HG03045 (cell line): ENCODE results near the gene IGF1R.

Experiments
- ATAC-seq: cut with Tn5 transposase; IDR thresholded peaks from one replicate; pipeline ENCODE4 v1.9.1; 2021; ENCODE audit warnings: mild to moderate bottlenecking, moderate library complexity; ENCODE audit not compliant: unreplicated experiment

IGF1R gene

DNA sequence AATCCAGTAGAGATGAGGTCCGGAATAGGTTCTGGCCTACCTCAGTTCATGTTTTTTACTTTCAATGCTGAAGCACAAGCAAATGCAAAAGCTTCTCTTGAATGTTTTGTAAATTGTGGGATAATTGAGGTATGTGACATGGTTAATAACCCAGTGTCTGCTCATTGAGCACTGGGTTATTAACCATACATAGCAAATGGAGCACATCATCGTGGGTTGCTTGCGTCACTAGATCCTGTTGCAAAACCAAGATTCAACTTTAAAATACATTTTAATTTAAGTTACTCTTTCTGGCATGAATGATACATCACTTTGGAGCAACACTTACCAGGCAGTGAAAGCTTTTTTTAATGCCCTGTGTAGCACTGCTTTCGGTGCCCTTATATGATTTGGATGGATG, 165.6 kb downstream of the IGF1R start:
- ATAC-seq: no peak

DNA sequence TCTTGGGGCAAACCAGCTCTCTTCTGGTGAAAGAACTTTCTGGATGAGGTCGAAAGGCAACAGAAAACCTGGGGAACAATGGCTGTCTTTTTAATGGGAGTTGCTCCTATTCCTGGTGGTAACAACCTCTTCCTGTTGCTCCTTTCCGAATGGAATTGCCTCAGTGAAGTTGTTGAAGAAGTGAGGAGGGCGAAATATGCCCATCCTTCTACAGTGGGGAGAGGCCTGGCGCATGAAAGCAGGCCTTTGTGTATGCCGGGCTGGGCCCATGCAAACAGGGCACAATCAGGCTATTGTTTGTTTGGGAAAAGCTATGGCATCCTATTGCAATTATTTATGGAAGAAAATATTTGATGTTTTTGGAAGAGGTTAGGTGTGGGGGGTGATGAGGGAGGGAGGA, 166.9 kb downstream of the IGF1R start:
- ATAC-seq: no peak

DNA sequence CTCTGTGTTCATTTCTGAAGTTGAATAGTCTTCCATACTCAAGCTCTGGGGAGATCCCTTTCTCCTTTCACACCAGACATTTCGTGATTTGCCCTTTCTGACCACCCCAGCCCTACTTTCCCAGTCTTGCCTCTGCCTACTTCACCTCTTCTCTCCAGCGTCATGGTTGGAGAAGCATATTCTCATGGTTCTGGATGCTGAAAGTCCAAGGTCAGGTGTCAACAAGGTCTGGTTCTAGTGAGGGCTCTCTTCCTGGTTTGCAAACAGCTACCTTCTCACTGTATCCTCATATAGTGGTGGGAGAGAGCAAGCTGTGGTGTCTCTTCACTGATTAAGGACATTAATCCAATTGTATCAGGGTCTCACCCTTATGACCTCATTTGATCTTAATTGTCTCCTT, 169.4 kb downstream of the IGF1R start:
- no peak for ATAC-seq

DNA sequence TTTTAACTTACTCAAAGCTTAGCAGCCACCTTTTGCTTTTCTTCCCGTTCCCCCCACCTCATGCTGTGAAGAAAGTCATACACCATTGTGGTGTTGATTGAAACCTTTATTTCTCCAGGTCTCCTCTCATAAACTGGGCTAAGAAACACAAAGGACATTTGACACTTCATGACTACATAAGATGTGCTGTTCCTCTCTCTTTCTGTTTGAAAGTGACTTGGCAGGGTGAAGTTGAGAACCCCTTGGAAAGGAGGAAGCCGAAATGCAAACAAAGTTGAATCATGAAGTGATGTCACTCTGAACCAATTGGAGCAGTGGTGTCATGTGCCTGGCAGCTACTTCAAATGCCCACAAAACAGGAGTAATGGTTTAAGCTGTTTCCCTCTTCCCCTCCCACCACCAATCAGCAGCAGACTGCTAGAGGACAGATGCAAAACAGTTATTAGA, 174.7 kb downstream of the IGF1R start:
- ATAC-seq: no peak

DNA sequence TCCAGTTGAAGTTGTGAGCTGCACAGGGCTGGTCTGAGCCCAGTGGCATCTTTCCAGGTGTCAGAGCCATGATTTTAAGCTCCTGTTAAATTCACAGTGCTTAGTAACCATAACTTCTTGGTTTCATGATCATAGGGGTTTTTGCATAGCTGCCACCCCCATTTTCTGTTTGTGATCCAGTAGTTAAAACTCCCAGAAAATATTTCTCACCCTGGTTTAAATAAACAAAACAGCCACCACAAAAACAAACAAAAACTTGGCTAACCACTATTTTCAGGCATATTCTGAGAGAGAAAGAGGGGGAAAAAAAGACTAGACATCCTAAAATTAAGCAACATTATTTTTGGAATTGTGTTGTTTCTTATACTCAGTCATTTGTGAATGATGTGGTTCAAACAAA, 175.3 kb downstream of the IGF1R start:
- no peak for ATAC-seq

DNA sequence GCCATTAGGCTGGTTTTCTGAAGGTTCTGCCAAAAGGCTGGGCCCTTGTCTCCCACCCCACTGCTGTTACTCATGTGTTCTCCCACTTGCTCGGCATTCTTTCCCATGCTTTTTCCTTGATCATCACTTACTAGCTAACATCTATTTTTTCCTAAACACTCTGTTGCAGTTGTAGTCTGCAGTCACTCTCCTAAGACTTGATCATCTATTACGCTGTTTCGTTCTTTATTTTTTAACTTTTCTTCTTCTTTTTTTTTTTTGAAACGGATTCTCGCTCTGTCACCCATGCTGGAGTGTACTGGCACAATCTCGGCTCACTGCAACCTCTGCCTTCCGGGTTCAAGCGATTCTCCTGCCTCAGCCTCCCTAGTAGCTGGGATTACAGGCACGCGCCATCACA, 176.3 kb downstream of the IGF1R start:
- ATAC-seq: no peak

DNA sequence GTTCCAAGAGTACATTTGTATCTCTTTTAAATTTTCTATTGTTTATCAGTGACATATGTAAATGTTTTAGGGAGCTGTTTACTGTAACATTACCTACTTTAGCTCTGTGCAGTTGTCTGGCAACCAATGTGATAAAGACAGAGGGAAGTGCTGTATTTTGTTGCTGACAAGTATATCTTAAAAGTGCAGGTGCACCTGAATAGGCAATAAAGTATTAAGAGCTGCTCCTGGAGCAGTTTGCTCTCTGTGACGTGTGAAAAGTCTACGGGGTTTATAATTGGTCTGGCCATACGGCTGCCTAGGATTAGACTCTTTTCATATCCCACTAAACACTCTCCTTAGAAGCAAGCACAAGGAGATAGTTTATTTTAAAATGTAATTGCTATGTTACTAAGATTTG, 178.3 kb downstream of the IGF1R start:
- no peak for ATAC-seq

DNA sequence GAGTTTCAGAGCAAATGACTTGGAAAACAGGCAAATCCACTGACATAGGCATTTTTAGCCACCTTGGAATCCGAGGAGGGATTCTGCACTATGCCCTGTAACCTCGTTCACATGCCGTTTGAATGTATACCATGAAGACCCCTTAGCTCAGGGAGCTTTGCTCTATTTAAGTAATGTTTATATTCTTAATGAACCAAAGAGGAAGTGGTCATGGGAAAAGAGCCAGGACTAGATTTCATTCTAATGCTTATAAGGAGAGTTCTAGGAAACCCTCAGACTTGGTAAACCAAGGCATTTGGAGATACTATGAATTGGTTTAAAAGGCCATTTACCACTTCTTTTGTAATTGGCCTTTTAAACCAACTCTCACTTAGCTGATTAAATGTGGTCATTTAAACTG, 178.9 kb downstream of the IGF1R start:
- no peak for ATAC-seq

DNA sequence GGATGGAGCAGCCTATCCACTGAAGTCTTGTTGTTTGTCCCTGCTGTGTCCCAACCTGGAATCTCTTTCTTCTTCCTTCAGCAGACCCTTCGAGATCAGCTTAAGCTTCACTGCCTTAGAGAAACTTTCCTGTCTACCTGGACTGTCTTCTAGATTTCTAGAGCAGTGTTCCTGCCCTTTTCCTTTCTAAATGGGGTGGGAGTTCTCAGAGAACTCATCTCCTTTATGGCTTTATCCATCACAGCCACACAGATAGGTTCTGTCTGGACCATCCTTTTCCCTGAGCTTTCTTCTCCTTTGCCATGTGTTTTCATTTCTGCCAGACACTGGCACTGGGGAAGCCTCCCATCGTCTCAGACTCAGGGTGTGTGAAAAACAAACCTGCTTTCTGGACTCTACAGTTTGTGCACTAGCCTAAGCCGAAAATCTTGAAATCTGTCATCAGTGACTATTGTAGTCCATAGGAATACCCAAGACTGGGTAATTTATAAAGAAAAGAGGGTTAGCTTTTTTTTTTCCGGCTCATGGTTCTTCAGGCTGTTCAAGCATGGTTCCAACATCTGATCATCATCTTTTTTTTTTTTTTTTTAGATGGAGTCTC, 181.8 kb downstream of the IGF1R start:
- no peak for ATAC-seq

DNA sequence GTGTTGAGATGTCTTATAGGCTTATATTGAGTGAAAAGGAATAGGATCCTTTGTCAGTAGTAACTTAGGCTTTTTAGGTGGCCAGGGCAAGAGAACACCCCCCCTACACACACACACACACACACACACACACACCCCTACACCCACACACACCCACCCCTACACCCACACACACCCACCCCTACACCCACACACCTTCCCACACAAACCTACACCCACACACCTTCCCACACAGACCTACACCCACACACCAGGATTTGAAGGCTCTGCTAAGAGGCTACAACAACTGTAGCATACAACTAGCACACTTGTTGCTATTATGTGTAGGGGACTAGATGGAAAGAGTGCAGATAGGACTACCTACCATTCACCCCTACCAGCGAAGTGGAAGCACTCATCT, 186.6 kb downstream of the IGF1R start:
- no peak for ATAC-seq

DNA sequence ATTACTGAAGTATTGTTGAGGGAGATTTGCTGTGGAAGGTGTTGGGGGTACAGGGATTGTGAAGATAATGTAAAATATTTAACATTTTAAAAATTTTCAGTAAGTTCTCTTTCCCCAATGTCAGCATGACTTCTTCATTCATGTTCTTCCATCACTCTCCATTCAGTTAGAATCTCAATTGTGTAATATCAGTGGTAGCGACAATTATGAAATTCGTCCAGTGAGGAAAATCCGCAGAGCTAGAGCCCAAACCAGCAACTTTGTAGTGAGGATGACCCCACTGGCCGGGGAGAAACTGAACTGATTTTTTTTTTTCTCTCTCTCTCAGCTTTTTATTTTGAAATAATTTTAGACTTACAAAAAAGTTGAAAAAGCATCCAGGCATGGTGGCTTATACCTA, 187.5 kb downstream of the IGF1R start:
- ATAC-seq: no peak

DNA sequence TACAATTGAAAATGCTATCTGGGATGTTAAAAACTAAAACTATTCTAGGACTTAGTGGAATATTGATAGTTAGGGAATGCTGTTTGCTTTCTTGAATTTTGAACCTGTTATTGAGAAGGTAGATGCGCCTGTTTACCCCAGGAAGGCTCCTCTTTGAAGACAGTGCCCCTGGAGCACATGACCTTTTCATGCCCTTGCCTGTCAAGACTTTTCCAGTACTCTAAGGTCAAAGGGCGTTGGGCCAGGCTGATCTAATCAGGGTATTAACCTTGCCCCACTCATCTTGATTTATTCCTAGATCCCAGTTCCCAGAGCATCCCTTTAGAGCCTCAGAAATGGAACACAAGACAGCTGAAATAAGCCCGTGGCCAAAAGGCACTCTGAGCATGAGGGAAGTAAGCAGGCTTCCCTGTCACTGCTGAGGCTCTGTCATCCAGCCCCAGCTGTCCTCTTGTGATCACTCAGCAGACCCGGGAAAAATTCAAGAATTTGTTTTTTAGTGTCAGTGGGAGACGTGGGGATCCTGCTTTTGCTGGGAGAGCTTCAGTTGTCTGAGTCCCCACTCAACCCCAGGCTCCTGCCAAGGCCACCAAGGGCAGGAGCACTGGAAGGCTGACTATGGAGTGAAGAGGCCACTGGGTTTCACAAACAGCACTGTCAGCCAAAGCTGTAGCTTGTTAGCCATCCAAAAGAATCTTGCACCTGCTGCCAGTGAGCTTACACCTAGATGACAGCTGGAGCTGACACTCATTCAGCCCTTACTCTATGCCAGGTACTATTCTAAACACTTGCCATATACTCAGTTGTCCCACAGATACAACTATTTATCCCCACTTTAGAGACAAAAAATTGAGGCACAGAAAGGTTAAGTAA, 190.3 kb downstream of the IGF1R start:
- no peak for ATAC-seq

DNA sequence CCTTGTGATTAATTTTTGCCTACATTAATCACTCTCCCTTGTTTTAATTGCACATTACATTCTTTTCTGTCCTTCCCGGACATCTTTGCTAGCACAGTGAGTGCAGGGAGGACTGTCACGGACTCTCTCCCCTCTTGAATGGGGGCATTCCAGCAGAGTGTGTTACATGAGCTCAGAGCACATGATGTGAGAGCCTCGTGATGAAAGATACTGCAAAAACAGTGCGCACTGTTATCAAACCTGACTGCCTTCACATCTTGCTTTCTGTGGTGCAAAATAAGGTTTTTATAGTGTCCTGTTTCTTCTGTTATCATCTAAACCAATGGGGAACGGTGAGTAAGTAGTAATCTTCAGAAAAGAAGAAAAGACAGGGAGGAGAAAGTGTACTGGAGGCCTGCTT, 191.7 kb downstream of the IGF1R start:
- no peak for ATAC-seq

DNA sequence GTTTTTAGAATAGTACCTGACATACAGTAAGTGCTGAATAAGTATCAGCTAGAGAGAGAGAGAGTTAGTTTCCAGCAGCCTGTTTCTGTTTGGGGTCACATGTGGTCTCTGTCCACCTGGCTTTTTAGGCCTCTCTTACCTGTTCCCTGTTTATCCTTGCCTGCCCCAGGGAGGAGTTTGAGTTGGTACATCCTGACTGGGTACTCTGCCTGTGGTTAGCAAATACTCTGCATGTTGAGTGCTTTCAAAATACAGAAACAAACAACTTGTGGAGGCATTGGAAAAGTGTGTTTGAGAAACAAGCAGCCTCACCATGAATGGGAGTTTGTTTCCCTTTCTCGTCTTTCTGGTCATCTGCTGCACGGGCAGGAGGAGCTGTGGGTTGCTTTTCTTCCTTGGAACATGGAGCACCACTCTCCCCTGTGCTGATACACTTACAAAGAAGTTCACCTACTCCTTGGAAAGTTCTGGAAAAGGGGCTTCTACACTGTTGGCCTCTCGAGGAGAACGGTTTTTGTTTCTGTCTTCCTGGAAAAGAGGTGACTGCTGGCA, 193.2 kb downstream of the IGF1R start:
- ATAC-seq: no peak

DNA sequence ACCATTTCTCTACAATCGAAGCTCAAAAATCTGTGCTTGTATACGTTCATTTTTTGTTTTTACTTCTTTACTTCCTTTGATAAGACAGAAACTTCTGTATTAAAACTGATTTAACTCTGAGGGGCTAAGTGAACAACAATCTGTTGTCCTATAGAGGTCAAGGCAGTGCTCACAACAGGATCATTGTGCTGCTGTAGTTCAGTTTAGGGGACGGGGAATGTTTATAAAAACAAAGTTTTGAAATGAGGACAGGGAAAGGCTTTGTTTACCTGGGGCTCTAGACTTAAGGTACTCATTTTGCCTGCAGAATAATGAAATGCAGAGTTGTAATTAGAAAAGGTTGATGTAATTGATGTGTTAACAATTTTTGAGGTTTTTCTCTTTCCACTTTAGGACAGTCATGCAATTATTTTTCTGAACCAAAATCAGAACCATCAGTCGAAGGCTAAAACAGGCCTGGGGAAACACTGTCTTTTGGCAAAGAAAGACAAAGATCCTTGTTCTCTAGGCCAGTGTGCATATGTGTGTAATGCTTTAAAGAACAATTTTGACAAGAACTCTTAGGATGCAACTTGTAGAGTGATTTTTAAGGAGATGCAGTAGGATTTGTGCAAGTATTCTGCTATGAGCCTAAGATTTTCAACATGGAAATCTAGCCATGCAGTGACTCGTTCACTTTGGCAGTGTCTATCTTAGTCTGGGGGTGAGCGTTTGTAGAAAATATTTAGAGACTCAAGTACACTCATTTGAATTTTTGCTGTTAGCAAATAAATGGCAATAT, 194.0 kb downstream of the IGF1R start:
- no peak for ATAC-seq

DNA sequence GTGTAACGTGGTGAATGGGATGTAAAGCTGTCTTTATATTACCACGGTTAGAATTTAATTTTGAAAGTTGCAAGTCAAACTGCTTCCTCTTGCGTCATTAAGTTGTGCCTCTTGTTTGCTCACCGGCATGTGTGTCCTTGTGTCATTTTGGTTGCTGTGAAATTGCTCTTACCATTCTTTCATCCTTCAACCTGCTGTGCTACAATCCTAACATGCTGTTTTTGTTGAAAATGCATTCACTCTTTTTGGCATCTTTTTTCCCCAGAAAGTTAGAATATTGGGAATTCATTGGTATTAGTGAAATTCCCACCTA, 194.6 kb downstream of the IGF1R start:
- no peak for ATAC-seq

DNA sequence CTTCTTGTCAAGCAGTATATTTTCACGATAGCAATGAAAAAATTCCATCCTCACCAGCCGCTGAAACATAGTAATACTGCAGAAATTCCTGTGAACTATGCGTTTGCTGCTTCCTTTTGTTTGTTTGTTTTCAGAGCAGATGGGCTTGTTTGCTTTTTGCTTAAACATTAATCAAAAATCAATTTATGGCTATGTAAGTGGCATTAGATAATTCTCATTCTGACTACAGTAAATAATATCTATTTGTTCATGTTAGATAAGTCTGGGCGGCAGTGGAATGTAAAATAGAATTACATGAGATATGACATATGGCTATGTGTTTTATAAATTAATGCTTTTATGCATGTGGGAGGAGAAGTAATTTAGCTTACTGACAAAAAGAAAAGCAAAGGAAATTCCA, 195.5 kb downstream of the IGF1R start:
- no peak for ATAC-seq

DNA sequence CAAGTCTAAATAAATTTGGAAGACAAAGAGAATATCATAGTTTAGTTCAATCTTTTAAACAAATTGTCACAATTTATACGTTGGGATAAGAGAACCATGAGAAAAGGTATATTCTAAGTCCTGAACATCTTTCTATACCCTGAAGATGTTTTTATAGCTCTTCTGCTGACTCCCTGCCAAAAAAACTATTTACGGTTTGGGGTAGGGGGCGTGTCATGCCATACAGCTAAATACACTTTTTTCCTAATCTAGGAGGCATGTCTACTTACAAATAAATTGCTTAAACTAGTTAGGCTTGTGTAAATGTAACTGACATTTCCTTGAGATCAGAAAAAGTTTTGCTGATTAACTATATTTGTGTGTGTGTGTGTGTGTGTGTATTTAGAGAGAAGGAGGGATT, 195.9 kb downstream of the IGF1R start:
- no peak for ATAC-seq

DNA sequence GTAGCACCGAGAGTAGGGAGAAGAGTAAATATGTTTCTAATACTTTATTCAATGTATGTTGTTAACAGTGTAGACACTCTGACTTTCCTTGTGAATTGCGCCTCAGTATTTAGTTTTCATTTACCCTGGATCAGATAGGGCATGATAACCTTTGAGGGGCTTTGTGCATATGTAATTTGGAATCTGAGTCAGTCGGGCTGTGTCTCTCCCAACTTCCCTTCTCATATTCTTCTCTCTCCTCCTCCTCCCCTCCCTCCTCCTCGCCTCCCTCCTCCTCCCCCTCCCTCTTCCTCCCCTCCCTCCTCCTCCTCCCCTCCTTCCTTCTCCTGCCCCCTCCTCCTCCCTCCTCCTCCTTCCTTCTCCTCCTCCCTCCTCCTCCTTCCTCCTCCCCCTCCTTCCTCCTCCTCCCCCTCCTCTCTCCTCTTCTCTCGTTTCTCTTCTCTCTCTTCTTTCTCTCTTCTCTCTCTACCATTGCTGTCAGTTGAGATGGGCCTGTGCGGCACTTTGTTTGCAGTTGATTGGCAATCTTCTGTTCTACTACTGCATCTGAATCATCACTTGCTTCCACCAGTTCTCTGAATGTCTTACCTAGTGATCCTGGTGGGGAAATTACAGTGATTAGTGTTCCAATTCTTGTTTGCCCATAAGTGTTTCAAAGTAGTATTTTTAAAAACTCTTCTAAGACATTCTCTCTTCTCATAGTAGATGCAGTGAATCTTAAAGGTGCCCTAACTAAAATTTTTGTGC, 197.0 kb downstream of the IGF1R start:
- no peak for ATAC-seq

DNA sequence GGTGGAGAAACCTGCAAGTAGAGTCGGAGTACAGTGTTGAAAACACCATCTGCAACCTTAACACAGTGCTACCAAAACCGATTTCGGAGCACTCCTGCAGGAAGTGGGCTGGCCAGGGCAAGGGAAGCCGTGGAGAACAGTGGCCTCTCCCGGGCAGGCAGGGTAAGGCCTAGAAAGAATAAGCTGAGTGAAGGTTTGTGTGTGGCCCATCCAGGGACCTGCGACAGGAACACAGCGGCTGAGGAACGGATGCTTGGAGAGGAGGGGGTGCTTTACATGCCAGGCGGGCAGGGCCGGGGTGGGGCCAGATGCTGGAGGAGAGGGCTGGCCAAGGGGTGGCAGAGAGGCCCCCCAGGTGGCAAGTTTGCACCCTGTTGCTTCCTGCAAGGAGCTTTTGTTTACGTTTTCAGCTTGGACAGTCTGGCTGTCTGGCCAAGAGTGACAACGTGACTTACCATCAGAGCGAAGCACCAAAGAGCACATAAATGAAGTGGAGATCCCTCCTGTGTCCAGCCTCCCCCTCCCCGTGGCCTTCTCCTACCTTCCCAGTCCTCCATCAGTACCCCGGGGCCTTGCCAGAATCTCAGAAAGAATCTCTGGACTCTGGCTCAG, 202.7 kb downstream of the IGF1R start:
- peak; percentile 37 for ATAC-seq

DNA sequence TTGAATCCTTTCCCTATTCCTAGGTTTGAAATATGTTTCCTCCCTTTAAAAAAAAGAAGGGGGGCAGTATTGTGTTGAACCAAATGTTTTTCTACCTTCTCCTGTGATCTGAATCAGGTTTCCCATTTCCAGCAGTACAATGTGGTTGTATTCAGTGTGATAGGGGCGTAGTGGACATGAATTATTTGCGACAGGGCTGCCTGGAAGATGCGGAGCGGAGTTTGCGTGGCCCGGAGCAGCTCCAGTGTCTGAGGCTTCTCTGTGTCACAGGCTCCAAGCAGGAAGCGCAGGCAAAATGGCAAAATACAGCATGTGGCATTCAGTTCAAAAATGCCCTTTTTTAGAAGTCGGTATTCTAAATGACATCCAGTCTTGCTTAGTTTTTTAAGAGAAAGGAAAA, 204.8 kb downstream of the IGF1R start:
- ATAC-seq: no peak
